ENCODE results near the gene TMEM272. TPM values are rescaled to one million over a fixed set of nuclear protein-coding genes. Genes with fewer than 3 reads are reported as not detected.

The TMEM272 gene
- total and polyA plus RNA-seq, 9 of the 15 experiments (the other 6 are each of a cell fraction or from before 2014, with no cell fraction given): 0.04 to 0.16 (median 0.06) TPM; not detected in 2

DNA sequence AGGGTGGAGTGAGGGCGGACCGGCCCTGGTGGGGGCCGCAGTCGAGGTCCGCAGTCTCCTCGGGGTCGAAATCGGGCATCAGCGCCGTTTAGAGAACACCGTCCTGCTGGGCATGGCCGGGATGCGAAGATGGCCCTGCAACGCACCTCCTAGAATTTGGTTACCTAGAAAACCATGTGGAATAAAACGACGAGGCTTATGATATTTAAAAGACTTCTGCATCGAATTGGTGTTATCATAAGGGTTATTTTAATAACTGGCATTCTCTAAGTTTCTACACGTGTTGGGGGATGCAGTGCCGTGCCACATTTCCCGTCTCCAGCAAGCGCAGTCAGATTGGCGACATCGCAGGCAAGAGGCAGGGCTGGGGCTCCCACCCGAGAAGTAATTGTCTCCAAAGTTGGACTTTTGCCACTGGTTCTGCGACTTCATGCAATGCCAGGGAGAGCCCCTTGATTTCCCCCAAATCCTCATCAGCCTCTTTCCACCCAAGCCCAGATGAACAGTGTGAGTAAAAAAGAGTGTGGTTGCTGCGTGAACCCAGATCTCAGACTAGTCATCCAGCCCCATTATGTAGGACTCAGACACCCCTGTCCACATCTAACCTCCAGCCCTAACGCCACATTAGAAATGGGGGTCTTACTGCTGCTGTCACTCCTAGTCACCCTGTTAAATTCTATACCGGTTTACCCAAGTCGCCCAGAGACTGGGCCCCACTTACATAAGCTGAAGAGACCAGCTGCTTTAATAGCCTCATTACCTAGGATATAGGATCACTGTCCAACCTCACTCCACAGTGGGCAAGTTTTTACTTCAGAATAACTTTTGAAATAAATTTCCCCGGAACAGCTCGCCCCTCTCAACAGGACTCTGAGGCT is 40.4 kb downstream of the TMEM272 start (continued):
- TF ChIP-seq, protein P1, sequence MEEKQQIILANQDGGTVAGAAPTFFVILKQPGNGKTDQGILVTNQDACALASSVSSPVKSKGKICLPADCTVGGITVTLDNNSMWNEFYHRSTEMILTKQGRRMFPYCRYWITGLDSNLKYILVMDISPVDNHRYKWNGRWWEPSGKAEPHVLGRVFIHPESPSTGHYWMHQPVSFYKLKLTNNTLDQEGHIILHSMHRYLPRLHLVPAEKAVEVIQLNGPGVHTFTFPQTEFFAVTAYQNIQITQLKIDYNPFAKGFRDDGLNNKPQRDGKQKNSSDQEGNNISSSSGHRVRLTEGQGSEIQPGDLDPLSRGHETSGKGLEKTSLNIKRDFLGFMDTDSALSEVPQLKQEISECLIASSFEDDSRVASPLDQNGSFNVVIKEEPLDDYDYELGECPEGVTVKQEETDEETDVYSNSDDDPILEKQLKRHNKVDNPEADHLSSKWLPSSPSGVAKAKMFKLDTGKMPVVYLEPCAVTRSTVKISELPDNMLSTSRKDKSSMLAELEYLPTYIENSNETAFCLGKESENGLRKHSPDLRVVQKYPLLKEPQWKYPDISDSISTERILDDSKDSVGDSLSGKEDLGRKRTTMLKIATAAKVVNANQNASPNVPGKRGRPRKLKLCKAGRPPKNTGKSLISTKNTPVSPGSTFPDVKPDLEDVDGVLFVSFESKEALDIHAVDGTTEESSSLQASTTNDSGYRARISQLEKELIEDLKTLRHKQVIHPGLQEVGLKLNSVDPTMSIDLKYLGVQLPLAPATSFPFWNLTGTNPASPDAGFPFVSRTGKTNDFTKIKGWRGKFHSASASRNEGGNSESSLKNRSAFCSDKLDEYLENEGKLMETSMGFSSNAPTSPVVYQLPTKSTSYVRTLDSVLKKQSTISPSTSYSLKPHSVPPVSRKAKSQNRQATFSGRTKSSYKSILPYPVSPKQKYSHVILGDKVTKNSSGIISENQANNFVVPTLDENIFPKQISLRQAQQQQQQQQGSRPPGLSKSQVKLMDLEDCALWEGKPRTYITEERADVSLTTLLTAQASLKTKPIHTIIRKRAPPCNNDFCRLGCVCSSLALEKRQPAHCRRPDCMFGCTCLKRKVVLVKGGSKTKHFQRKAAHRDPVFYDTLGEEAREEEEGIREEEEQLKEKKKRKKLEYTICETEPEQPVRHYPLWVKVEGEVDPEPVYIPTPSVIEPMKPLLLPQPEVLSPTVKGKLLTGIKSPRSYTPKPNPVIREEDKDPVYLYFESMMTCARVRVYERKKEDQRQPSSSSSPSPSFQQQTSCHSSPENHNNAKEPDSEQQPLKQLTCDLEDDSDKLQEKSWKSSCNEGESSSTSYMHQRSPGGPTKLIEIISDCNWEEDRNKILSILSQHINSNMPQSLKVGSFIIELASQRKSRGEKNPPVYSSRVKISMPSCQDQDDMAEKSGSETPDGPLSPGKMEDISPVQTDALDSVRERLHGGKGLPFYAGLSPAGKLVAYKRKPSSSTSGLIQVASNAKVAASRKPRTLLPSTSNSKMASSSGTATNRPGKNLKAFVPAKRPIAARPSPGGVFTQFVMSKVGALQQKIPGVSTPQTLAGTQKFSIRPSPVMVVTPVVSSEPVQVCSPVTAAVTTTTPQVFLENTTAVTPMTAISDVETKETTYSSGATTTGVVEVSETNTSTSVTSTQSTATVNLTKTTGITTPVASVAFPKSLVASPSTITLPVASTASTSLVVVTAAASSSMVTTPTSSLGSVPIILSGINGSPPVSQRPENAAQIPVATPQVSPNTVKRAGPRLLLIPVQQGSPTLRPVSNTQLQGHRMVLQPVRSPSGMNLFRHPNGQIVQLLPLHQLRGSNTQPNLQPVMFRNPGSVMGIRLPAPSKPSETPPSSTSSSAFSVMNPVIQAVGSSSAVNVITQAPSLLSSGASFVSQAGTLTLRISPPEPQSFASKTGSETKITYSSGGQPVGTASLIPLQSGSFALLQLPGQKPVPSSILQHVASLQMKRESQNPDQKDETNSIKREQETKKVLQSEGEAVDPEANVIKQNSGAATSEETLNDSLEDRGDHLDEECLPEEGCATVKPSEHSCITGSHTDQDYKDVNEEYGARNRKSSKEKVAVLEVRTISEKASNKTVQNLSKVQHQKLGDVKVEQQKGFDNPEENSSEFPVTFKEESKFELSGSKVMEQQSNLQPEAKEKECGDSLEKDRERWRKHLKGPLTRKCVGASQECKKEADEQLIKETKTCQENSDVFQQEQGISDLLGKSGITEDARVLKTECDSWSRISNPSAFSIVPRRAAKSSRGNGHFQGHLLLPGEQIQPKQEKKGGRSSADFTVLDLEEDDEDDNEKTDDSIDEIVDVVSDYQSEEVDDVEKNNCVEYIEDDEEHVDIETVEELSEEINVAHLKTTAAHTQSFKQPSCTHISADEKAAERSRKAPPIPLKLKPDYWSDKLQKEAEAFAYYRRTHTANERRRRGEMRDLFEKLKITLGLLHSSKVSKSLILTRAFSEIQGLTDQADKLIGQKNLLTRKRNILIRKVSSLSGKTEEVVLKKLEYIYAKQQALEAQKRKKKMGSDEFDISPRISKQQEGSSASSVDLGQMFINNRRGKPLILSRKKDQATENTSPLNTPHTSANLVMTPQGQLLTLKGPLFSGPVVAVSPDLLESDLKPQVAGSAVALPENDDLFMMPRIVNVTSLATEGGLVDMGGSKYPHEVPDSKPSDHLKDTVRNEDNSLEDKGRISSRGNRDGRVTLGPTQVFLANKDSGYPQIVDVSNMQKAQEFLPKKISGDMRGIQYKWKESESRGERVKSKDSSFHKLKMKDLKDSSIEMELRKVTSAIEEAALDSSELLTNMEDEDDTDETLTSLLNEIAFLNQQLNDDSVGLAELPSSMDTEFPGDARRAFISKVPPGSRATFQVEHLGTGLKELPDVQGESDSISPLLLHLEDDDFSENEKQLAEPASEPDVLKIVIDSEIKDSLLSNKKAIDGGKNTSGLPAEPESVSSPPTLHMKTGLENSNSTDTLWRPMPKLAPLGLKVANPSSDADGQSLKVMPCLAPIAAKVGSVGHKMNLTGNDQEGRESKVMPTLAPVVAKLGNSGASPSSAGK (IDR thresholded peaks at IDR 0.05): peak; percentile 58
- TF ChIP-seq POLR2AphosphoS5 (IDR thresholded peaks at IDR 0.05; ENCODE audit: control insufficient read depth, insufficient read depth, low read depth, low read length) (0 out of 2 replicates have a peak, but pooled peaks have one; percentile 2), NONO (IDR thresholded peaks at IDR 0.05; ENCODE audit: low read depth in 2 of 2, low read length in 1 of 2) (no peak), ZC3H8 (IDR thresholded peaks at IDR 0.05) (no peak), TAF15 (IDR thresholded peaks at IDR 0.05; ENCODE audit: low read depth, low read length) (no peak), PHF20 (IDR thresholded peaks at IDR 0.05; ENCODE audit: partially characterized antibody) (peak; percentile 45)
- TF ChIP-seq, protein P2, sequence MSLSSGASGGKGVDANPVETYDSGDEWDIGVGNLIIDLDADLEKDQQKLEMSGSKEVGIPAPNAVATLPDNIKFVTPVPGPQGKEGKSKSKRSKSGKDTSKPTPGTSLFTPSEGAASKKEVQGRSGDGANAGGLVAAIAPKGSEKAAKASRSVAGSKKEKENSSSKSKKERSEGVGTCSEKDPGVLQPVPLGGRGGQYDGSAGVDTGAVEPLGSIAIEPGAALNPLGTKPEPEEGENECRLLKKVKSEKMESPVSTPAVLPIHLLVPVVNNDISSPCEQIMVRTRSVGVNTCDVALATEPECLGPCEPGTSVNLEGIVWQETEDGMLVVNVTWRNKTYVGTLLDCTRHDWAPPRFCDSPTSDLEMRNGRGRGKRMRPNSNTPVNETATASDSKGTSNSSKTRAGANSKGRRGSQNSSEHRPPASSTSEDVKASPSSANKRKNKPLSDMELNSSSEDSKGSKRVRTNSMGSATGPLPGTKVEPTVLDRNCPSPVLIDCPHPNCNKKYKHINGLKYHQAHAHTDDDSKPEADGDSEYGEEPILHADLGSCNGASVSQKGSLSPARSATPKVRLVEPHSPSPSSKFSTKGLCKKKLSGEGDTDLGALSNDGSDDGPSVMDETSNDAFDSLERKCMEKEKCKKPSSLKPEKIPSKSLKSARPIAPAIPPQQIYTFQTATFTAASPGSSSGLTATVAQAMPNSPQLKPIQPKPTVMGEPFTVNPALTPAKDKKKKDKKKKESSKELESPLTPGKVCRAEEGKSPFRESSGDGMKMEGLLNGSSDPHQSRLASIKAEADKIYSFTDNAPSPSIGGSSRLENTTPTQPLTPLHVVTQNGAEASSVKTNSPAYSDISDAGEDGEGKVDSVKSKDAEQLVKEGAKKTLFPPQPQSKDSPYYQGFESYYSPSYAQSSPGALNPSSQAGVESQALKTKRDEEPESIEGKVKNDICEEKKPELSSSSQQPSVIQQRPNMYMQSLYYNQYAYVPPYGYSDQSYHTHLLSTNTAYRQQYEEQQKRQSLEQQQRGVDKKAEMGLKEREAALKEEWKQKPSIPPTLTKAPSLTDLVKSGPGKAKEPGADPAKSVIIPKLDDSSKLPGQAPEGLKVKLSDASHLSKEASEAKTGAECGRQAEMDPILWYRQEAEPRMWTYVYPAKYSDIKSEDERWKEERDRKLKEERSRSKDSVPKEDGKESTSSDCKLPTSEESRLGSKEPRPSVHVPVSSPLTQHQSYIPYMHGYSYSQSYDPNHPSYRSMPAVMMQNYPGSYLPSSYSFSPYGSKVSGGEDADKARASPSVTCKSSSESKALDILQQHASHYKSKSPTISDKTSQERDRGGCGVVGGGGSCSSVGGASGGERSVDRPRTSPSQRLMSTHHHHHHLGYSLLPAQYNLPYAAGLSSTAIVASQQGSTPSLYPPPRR (CRISPR knock-in tag; IDR thresholded peaks at IDR 0.05; ENCODE audit: borderline replicate concordance): no peak
- TF ChIP-seq, protein P3, sequence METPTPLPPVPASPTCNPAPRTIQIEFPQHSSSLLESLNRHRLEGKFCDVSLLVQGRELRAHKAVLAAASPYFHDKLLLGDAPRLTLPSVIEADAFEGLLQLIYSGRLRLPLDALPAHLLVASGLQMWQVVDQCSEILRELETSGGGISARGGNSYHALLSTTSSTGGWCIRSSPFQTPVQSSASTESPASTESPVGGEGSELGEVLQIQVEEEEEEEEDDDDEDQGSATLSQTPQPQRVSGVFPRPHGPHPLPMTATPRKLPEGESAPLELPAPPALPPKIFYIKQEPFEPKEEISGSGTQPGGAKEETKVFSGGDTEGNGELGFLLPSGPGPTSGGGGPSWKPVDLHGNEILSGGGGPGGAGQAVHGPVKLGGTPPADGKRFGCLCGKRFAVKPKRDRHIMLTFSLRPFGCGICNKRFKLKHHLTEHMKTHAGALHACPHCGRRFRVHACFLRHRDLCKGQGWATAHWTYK (CRISPR knock-in tag; IDR thresholded peaks at IDR 0.05): no peak
